GM12878 (cell line): Measurements from ENCODE around the gene CYP26B1.

Experiments used
- BCL3 ChIP-seq: IDR thresholded peaks from 2 replicates; pipeline ENCODE4 v1.6.1; 2011; ENCODE audit warnings: borderline replicate concordance, low read depth, mild to moderate bottlenecking, moderate library complexity, low read length; ENCODE audit not compliant: insufficient read depth, poor library complexity, severe bottlenecking
- CTCF ChIP-seq, 3 experiments: IDR thresholded peaks in 2 of 3; conservative IDR thresholded peaks in 1 of 3; 2 replicates each; pipeline ENCODE4 v1.5.1; 2011; ENCODE audit warnings: low read depth in 3 of 3, low read length in 3 of 3, mild to moderate bottlenecking in 3 of 3, control low read depth in 2 of 3, moderate library complexity in 2 of 3, inconsistent platforms in 1 of 3, mixed read lengths in 1 of 3; ENCODE audit not compliant: control insufficient read depth in 2 of 3, insufficient read depth in 1 of 3; ENCODE audit errors: extremely low read depth in 1 of 3
- ELK1 ChIP-seq: IDR thresholded peaks from 2 replicates; pipeline ENCODE4 v1.6.1; 2012; ENCODE audit warnings: low read depth, low read length, improper control_type of control experiment
- EZH2 ChIP-seq: IDR thresholded peaks from 2 replicates; pipeline ENCODE4 v1.6.1; 2012; ENCODE audit warnings: low read depth, mild to moderate bottlenecking, control low read depth, inconsistent platforms, low read length, borderline replicate concordance; ENCODE audit not compliant: control insufficient read depth
- NRF1 ChIP-seq: conservative IDR thresholded peaks from 2 replicates; pipeline ENCODE4 v1.6.1; 2011; ENCODE audit warnings: mild to moderate bottlenecking, low read depth, low read length, improper control_type of control experiment
- POLR2A ChIP-seq: IDR thresholded peaks from 2 replicates; pipeline ENCODE4 v1.6.1; 2011; ENCODE audit warnings: low read depth, mild to moderate bottlenecking, low read length

GRCh38 chr2:72155151-72155550 lies 7.5 kb upstream of the CYP26B1 start:
- no peak for TF ChIP-seq EZH2
- no peak for TF ChIP-seq CTCF (IDR thresholded peaks at IDR 0.05 in 2 of 3, conservative IDR thresholded peaks at IDR 0.05 in 1 of 3; ENCODE audit: control insufficient read depth in 2 of 3, extremely low read depth in 1 of 3, insufficient read depth in 1 of 3, low read depth in 3 of 3, low read length in 3 of 3)
- no peak for TF ChIP-seq ELK1
- no peak for TF ChIP-seq NRF1
- no peak for TF ChIP-seq POLR2A
- no peak for TF ChIP-seq BCL3
